NCI-H1436 (cell line): ENCODE results near the gene CAPS2.

ENCODE experiments used
- DNase-seq: peaks from one replicate; lab custom pipeline; 2025; lab: John Stamatoyannopoulos, UW

Gene CAPS2

DNA sequence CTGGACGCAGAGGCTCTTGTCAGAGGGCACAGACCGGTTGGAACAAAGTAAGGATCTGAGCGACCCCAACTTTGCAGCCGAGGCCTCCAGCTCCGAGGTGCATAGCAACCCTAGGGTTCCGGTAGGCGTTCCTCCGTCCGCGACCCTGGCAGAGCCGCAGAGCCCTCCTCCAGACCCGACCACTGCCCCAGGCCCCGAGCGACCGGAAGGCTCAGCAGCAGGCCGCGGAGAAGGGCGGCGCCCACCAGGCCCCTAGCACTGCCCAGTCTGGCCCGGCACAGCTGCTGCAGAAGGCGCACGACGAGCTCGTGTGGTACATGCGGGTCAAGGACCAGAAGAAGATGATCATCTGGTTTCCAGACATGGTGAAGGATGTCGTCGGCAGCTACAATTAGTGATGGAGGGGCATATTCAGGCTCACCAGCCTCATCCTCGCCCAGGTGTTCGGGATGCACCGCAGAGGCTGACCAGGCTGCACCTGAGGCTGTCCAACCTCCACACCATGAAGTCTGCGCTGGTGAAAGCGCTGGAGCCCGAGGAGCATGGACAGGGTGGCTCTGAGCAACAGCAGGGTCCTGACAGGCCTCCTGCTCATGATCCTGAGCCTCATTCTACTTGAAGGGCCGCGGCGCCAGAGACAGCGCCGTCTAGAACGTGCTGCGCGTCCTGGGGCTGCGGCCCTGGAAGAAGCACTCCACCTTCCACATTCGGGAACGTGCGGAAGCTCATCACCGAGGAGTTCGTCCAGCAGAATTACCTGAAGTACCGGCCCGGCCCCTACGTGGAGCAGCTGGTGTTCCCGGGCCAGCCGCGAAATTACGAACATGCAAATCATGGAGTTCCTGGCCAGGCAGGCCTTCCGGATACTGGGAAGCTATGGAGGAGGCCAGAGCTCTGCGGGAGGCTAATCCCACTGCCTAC is 24.5 kb downstream of the CAPS2 start:
- DNase-seq: no peak

GRCh38 chr12:75302781-75303180 is 27.3 kb downstream of the CAPS2 start:
- no peak for DNase-seq

GRCh38 chr12:75302225-75302624 is 27.9 kb downstream of the CAPS2 start:
- no peak for DNase-seq

DNA sequence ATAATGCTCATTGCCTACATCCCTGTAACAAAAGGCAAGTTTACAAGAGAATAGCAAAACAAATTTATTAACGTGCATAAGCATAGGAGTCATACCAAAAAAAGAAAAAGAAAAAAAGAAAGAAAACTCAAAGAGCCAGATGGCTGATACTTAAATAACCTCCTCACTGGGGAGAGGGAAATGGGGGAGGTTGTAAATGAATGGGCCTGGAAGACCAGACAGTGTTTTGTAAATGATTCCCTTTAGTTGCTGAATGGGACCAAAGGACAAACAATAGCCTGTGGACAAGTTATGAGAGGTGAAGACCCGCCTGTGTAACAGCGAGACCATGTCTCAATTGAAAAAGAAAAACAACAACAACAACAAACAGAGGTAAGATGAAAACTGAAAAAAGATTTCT is 35.3 kb downstream of the CAPS2 start:
- no peak for DNase-seq

GRCh38 chr12:75294336-75294735 is 35.8 kb downstream of the CAPS2 start:
- DNase-seq: no peak

- no peak for DNase-seq
Observed at GRCh38 chr12:75291014-75291413, 39.1 kb downstream of the CAPS2 start.

- no peak for DNase-seq
Observed at GRCh38 chr12:75289753-75290152, 40.4 kb downstream of the CAPS2 start.

GRCh38 chr12:75288860-75289259 is 41.3 kb downstream of the CAPS2 start:
- no peak for DNase-seq

DNA sequence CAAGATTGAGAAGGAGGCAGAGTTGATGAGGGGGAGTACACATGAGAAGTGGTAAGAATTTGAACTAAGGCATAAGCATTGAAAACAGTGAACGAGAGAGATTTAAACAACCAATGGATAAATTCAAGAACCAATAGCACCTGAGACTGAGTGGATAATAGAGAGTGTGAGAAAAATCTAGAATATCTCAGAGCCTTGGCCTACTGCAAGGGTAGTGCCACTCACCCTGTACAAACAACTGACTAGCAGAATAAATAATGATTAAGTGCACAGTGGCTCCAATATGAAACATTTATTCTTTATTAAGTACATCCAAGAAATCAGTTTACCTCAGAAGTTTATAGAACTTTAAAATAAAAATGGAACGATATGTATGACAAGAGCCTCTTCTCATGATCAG is 54.4 kb downstream of the CAPS2 start:
- DNase-seq: no peak

DNA sequence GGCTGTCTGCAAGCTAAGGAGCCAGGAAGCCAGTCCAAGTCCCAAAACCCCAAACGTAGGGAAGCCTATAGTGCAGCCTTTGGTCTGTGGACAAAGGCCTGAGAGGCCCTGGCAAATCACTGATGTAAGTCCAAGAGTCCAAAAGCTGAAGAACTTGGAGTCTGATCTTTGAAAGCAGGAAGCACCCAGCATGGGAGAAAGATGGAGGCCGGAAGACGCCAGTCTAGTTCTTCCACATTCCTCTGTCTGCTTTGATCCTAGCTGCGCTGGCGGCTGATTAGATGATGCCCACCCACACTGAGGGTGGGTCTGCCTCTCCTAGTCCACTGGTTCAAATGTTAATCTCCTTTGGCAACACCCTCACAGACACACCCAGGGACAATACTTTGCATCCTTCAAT is 58.5 kb downstream of the CAPS2 start:
- no peak for DNase-seq

- no peak for DNase-seq
Observed at GRCh38 chr12:75270157-75270556, 60.0 kb downstream of the CAPS2 start.

- DNase-seq: no peak
Observed at GRCh38 chr12:75269209-75269608, 60.9 kb downstream of the CAPS2 start.

DNA sequence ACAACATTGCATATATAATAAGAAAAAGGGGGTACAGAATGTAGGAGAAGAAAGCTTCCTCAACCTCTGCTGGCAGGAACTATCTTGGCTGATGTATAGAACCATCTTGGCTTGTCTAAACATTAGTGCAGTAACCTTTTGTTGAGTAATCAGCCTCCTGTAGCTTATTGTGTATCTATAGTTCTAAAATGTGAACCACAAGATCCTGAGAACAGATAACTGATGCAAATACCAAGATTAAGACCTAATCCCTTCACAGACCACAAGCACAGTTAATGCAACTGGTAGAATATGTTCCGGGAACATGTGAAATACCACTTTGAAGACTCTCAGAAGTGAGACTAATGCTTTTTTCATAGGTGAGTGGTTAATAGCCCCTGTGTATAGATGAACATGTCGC is 69.8 kb downstream of the CAPS2 start:
- no peak for DNase-seq

DNA sequence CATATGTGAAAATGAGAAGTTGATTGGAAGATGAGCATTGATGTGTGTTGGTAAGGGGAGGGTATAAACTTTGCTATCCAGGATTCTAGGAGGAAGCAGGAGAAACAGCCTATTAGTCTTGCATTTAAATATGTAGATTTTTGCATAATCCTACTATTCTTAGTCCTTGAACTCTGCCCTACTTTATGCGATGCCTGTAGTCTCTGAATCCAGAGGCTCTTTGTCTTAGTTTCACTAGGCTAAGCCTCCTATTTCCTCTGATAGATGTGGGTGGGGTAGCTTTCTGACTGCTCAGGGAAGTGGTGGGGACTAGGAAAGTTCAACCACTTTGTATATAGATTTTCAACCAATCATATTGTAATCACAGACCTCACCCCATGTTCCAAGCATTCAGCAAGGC is 71.0 kb downstream of the CAPS2 start:
- DNase-seq: no peak

- no peak for DNase-seq
Observed at GRCh38 chr12:75257510-75257909, 72.6 kb downstream of the CAPS2 start.

DNA sequence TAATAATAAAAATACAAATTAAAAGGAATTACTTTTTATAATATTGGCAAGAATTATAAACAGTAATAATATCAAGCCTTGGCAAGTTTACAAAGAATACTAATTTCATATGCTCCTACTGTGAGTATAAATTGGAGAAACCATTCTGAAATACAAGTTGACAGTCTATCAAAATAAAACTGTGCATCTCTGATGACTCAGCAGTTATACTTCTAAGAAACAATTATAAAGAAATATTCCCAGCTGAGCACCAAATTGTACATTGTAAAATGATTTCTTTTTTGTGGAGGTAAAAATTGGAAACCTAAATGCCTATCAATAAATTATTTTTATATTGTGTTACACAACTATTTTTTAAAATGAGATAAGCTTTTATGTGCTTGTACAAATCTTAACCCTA is 85.0 kb downstream of the CAPS2 start:
- DNase-seq: no peak

GRCh38 chr12:75239987-75240386 is 90.1 kb downstream of the CAPS2 start:
- DNase-seq: no peak

DNA sequence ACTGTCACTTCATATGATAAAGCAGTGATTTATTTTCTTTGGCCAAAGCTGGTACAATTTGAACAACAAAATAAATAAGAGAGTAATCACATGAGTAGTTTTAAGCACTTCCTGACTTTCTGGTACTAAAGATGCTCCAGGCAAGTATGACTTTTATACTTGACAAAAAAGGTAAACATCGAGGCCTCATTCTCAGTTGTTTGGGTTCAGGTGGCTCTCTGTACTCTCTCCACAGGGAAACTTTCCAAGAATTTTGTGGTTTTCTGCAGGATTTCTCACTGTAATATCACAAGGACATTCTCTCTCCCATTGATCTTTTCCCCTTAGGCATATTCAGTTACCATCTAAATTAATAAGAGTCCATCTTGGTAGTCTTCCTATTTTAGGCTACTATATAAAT is 93.9 kb downstream of the CAPS2 start:
- no peak for DNase-seq

DNA sequence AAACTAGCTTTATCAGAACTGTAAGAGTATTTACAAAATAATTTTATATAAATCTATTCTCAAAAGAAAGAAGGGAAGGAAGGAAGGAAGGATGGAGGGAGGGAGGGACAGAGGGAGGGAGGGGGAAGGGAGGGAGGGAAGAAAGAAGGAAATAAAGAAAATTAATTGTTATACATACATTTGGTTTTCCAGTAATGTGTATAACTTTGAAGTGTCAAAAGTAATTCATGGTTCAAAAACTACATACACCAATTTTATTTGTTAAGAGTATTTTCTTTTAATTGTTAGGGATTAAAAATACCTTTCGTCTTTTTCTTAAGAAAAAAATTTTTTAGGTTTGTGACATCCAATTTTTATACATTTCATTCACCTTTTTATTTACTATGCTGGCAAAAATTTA is 103.0 kb downstream of the CAPS2 start:
- no peak for DNase-seq
